Activated CD4-positive, alpha-beta T cell treated with anti-CD3 and anti-CD28 coated beads, Interleukin-2, amount 50 U/mL, for 48 hours (primary cell): ENCODE results near the gene CASTOR2.
"Not testable (repeated sequence)": the region's sequence is repeated elsewhere in the genome, so short reads cannot be mapped to it uniquely, and the experiment has no call there.

Experiments
- DNase-seq, 2 experiments: peaks; one replicate each; pipeline ENCODE4 v3.0.0-alpha.2; 2020

Gene CASTOR2

DNA sequence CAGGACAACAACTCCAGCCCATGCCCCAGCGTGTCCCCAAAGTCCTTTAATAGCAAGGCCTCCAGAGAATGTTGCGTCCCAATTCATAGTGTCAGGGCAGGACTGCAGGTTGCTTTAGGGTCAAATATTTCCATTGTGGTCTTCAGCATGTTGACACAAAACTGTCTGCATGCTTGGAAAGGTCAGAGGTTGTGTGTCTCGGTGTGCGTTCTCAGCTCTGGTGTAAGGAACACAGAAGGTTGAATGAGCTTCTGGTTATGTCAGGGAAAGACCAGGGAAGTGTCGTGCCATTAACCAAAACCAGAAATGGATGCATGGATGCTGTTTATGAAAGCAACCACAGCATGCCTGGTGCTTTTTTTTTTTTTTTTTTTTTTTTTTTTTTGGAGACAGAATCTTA, 31.9 kb downstream of the CASTOR2 start:
- DNase-seq = not testable (repeated sequence)

DNA sequence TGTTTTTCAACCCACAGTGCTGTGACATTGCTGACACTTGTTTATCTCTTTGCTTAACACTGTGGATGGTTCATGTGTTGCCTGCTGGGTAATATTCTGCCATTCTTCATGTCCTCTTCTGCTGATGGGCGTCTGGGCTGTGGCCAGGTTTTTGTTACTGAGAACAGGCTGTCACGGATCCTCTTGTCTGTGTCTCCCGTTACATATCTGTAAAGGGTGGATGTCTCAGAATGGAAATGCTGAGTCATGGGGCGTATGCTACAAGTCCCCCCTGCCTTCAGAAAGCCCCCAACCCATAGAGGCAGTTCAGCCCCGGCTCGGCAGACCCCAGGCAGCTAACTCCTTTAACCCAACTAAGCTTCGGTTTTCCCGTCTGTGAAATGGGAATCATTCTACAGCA, 33.3 kb downstream of the CASTOR2 start:
- DNase-seq = not testable (repeated sequence)

DNA sequence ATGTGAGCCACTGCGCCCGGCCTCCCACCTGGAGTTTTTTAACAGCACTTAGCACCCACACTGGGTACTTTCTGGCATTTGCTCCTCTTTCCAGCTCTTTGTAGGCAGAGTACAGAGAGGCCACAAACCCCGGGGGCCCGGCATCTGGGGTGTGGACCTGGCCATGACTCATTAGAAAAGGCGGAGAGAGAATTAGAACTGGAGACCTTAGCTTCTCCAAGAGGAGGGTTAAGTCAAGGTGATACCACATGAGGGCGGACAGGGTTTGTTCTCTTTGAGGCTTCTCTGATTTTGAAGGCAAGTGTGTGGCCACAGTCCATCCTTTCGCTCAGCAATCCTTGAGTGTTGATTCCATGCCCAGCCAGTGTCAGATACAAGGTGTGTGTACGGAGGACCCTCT, 36.9 kb downstream of the CASTOR2 start:
- not testable (repeated sequence) for DNase-seq

DNA sequence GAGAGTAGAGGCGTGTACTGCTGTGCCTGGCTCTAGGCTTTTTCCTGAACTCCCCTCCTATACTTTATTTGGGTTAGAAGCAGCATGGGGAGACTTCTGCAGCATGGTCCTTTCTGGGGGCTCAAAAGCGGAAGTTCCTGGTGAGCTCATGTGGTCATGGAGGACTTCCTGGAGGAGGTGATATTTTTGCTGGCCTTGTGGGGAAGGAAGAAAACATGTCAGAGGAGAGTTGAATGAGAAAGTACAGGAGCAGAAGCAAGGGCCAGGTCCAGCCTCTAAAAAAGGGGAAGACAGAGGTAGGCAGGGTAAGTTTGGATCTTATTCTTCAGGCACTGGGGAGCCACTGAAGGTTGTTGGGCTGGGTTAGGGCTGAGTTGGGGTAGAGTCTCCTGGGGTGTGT, 45.5 kb downstream of the CASTOR2 start:
- DNase-seq = no peak

DNA sequence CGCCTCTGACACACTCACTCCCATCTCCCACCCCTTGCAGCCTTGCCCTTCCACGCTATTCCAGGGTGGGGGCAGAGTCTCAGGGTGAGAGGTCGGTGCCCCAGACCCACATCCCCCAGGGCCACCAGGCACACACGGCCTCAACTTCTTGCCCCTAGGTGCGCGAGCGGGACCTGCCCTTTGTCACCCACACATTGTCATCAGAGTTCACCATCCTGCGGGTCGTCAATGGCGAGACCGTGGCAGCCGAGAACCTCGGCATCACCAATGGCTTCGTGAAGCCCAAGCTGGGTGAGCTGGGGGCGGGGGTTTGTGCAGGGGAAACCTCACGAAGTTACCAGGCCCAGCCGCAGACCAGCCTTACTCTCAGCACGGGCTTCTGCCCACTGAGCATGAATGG, 53.3 kb downstream of the CASTOR2 start:
- DNase-seq = no peak

DNA sequence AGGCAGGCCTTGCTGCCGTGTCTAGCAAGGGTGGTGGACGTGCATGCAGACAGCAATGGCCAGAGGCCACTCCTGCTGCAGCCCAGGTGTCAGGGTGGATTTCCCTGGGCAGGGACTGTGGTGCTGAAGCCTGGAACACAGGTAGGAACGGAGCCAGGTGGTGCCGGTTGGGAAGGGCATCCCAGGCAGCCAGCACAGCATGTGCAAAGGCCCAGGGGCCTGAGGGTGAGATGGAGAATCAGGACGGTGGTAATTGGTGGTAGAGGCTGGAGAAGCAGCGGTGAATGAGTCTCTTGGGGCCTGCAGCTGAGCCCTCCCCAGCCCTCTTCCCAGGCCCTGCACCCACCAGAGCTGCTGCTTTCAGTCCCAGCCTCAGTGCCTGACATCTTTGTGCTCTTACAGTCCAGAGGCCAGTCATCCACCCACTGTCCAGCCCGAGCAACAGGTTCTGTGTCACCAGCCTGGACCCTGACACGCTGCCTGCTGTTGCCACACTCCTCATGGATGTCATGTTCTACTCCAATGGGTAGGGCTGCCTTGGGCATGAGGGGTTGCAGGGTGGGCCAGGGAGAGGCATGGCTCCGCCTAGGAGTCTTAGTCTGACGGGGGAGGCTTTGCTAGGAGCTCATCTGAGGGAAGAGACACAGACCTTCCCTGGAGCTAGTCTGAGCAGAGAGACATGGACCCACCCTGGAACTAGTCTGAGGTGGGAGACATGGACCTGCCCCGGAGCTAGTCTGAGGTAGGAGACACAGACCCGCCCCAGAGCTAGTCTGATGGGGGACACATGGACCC, 54.3 kb downstream of the CASTOR2 start:
- DNase-seq = no peak

DNA sequence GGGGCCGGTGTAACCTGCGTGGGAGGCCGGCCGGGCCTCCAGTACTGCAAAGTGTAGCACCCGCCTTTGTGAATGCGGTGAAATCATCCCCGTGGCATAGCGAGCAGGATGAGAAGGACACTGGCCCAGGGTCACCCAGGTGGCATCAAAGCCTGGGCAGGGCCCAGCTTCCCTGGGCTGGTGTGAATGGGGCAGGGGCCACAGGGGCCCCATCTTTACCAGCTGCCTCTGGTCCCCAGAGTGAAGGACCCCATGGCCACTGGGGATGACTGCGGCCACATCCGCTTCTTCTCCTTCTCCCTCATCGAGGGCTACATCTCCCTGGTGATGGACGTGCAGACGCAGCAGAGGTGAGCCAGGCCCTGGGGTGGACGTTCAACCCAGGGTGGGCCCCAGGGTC, 55.3 kb downstream of the CASTOR2 start:
- DNase-seq = no peak

DNA sequence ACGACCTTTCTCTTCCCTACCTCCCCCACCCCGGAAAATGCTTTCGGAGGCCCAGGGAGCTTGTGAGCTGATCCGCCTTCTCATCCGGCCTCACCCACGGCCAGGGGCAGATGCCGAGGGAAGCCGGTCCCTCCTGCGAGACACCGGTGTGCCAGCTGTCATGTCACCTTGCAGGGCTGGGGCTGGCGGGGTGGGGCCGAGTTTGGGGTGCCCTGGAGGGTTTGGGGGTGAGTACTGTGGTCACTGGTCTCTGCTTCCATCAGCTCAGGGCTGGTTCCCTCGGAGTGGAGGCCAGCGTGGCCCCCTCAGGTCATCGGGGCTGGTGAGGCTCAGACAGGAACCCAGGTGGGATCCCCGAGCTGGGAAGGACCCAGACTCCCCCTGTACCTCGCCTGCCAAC, 60.4 kb downstream of the CASTOR2 start:
- no peak for DNase-seq

DNA sequence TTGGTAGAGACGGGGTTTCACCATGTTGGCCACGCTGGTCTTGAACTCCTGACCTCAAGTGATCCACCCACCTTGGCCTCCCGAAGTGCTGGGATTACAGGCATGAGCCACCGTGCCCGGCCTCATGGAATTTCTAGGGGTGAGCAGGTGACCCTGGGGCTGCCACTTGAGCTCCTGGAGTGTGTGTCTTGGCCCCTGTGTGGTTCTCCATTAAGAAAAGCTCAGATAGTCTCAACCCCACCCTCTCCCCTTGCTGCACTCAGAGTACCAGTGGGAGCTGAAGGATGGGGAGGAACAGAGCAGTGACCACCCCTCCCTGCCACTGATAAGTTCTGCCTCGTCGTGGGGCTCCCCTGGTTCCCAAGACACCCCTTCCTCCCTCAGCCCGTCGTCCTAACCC, 63.8 kb downstream of the CASTOR2 start:
- no peak for DNase-seq

DNA sequence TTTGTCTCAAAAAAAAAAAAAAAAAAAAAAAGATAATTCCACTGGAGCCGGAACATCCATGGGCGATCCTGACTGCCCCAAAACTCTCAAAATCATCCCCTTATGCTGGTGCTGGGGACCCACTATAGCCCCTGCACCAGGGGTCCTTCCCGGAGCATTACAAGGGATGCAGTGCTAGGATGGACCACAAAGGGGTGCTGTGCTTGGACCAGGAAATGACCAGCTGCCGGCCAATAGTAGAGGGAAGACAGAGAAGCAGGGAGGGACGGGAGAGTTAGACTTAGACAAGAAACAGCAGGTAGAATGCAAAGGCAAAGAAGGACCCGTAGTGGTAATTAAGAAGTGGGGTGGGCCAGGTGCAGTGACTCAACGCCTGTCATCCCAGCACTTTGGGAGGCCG, 68.6 kb downstream of the CASTOR2 start:
- DNase-seq = no peak

DNA sequence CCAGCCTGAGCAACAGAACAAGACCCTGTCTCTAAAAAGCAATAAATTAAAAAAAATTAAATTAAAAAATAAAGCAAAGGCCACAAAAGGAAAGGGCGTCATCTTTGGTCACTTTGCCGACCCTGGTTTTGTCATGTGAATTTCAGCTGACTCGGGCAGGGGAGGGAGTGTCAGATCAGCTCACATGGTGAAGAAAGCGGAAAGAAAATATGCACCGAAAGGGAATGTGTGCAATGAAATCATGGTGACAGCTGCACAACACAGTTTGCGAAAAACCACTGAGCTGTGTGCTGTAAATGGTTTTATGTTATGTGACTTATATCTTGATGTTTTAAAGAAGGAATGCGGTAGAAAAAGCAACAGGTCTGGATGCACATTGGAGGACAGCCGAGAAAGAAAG, 69.3 kb downstream of the CASTOR2 start:
- DNase-seq = no peak

DNA sequence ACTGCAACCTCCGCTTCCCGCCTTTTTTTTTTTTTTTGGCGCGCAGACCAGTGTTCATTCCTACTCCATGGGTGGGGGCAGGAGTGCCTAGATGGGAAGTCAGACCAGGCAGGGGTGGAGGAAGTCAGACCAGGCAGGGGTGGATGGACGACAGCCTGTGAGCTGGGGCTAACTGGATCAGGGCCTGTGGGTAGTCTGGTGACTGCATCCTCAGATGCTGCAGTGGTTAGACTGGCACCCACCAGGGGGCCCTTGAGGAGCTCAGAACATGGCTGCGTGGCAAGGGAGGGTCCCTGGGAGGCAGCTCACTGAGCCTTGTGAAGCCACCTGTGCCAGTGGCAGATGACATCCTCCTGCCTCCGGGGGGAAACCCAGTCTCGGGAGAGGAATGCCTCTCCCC, 74.0 kb downstream of the CASTOR2 start:
- DNase-seq = no peak

DNA sequence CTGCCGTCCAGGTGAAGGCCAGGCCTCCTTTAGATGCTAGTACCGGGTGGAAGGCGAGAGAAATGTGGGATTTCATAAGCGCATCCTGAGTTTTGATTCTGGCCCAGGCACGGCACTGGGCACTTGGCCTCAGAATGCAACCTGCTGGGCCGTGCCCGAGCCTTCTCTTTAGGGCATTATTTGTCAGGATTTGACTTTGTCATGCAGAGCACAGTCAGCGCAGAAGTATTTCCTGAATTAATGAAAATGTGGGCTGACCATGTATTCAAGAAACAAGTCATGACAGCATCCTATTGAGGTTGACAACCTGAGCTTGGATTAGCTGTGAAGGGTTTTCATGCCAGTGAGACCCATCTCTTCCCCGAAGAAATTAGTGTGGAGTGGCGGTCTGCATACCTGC, 74.7 kb downstream of the CASTOR2 start:
- DNase-seq = no peak

DNA sequence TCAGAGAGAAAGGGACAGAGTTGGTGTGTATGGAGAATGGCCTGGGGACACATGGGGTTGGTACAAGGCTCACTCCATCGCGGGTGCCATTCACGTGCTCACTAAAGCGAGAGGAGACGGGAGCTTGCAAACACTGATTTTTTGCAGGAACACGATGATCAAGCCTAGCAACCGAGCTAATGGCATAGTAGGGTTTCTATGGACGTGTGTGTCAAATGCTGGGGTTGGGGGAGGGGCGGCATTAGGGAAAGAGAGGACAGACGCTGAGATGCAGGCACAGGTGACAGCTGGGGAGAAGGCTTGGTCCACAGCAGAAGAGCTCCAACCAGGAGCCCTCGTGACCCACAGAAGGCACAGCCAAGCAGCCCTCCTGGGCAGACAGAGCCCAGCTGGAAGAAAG, 75.2 kb downstream of the CASTOR2 start:
- no peak for DNase-seq

DNA sequence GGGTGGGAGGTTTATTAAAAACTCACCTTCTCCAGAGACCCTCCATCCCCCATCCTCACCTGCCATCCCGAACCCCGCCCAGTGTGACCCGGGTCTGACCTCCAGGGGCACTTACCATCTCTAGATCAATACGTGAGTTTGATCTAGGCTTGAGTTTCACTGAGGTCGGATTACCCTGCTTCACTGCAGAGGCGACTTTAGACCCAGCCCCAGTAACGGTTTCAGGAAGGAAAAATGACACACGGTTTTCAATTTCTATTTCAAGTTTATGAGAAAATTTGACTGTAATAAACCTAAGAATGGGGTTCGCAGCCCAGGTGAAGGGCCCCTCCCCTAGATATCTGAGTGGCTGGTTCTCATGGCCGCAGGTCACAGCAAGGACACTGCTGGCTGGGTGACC, 76.0 kb downstream of the CASTOR2 start:
- no peak for DNase-seq

DNA sequence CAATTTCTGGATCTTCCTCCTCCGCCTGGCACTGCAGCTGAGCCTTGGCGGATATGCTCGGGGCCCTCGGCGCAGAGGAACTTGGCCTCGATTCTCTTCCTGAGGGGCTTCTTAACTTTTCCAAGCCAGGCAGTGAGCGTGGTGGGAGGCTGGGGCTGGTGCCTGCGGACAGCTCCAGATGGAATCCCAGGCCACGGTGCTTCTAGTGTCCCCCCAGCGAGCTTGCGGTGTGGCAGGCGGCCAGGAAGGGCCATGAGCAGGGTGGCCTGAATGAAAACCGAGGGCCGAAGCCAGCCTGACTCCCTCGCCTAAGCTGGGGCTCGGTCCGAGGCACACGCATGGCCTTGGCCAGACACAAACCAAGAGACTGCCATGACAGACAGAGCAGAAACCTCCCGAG, 77.8 kb downstream of the CASTOR2 start:
- DNase-seq = no peak

DNA sequence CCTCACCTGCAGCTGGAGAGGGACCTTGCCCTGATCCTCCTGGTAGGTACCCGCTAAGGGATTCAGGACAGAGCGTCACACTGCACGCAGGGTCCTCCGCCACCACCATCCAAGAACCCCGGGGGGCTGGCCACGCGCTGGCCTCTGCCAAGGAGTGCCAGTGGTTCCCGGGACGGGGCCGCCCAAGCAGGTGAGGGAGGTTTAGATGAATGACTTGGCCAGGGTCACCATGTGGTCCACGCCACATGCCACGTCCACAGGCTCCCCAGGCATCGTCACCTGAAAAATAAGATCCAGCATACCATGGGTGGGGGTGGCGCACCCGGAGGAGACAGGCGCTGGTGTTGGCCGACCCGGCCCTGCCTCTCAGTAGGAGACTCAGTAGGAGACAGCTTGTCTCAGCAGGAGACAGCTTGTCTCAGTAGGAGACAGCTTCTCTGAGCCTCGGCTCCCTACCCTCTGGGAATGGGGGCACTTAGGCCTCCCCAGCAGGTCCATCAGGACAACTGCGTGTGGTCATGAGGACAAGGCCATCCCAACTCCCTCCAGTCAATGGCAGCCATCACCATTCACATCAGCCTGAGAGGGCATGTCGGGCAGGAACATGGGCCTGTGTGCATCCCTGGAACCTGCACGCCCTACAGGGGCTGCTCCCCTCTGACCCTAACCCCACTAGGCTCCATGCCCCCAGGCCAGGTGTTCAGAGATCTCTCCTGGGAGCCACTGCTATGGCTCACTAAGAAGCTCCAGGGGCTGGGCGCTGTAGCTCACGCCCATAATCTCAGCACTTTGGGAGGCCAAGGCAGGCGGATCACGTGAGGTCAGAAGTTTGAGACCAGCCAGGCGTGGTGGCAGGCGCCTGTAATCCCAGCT, 78.6 kb downstream of the CASTOR2 start:
- no peak for DNase-seq

DNA sequence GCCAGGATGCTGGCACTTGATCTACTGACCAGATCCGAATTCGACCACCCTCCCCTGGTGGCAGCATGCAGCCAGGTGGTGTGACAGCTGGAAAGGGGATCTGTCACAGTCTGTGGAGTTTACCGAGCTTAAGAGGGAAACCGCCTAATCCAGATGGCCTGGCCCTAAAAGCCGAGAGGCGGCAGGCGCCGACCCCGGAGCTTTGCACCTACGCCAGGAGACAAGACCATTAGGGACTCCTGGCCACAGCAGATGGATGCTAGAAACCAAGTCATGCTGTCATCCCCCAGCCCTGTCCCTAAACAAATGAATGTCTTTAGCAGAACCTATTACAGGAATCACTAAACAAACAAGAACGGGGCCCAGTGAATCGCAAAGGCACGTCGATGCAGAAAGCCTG, 81.4 kb downstream of the CASTOR2 start:
- no peak for DNase-seq

DNA sequence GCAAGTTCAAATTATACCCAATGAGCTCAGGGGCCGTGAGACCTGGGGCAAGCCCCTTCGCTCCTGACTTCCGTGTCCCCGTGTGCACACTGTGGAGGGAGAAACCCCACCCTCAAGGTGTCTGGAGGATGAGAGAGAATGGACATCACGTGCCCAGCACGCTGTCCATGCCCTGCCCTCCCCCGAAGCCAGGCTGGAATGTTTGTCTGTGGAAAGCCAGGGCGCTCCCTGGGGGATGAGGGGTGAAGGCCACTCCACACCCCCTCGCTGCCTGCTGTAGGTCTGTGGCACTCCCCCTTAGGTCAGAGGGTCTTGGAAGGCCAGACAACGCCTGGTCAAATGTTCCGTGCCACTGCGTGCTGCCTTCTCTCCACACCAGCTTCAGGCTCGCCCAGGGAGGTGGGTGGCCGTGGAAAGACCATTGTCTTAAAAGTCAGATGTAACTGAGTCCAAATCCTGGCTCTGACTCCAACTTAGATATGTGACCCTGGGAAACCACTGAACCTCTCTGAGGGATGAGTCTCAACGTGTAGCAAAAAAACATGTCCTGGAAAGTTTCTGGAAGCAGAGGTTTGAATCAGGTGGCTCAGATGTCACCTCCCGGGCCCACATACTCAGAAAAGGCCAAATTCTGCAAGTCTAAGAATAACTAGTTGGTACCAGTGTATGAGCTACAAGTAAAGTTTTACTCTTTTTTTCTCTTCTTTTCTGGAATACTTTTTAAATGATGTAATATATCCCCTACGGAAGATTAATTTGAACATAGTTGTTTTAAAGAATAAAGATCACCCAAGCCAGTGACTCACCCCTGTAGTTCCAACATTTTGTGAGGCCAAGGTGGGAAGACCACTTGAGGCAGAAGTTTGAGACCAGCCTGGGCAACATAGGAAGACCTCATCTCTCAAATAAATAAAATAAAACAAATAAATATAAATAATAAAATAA, 84.2 kb downstream of the CASTOR2 start:
- DNase-seq = no peak

DNA sequence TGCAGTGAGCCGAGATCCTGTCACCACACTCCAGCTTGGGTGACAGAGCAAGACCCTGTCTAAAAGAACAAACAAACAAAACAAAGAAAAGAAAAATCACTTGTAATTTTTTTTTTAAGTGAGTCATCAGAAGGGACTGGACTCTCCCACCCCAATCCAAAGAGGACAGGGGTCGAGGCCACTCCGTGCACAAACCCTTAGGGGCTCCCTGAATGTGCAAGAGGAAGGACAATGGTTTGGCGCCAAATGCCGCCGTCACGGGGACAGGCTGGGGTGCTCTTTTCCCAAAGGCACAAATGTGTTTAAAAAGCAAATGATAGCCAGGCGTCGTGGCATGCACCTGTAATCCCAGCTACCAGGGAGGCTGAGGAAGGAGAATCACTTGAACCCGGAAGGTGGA, 85.3 kb downstream of the CASTOR2 start:
- no peak for DNase-seq

DNA sequence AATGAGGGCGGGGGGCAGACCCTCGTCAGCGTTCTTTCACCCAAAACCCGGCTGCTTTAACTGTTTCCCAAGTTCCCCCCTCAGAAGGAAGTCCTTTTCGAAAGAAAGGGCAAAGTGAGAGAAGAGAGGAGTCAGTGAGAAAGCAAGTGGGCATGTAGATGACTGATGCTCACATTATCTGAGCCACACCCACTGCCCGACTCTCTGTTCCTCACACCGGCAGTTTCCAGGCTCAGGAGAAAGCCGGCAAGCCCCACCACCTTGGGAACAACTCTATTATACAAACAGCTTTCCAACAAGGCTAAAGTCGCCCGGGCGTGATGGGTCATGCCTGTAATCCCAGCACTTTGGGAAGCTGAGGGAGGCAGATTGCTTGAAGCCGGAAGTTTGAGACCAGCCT, 86.0 kb downstream of the CASTOR2 start:
- no peak for DNase-seq

DNA sequence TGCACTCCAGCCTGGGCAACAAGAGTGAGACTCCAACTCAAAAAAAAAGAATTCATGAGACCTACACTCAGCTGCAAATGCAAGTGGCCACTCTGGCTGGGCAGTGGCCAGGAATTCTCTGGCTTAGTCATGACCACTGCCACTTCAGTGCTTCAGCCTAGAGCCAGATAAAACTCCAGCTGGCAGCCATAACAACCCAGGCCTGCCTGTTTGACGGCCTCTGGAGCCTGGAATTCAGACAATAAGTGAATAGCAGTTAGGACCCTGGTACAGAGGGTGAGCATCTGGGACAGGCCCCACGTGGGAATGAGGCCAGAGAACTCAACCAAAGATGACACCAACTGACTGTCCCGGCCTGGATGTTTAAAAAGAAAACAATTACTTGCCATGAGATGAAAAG, 90.2 kb downstream of the CASTOR2 start:
- no peak for DNase-seq

DNA sequence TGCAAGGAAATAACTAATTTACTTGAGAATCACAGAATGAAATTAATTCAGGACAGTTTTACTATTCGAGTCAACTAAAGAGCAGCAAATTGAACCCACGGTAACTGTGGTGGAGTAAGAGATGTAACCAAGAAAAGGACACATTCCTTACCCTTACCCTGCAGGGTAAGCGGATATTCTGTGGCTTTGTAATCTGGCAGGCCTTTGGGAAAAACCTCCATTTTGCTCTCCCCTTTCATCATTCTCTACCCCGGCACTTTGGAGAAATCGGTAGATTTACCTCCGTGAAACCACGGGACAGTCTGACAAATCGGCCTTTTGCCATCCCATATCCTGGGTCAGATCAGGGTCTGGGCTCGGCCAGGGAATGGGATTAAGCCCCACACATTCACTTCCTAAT, 90.7 kb downstream of the CASTOR2 start:
- DNase-seq = no peak
